ENCODE results near the gene CDH13.

DNA sequence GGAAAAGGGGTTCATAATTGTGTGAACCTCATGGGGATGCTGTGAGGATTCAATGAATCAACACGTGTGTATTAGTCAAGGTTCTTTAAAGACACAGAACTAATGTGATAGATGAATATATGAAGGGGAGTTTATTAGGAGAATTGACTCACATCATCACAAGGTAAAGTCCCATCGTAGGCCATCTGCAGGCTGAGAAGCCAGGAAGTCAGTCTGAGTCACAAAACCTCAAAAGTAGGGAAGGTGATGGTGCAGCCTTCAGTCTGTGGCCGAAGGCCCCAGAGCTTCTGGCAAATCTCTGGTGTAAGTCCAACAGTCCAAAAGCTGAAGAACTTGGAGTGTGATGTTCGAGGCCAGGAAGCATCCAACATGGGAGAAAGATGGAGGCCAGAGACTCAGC lies 413.4 kb downstream of the CDH13 start:
- TF ChIP-seq, protein P1, sequence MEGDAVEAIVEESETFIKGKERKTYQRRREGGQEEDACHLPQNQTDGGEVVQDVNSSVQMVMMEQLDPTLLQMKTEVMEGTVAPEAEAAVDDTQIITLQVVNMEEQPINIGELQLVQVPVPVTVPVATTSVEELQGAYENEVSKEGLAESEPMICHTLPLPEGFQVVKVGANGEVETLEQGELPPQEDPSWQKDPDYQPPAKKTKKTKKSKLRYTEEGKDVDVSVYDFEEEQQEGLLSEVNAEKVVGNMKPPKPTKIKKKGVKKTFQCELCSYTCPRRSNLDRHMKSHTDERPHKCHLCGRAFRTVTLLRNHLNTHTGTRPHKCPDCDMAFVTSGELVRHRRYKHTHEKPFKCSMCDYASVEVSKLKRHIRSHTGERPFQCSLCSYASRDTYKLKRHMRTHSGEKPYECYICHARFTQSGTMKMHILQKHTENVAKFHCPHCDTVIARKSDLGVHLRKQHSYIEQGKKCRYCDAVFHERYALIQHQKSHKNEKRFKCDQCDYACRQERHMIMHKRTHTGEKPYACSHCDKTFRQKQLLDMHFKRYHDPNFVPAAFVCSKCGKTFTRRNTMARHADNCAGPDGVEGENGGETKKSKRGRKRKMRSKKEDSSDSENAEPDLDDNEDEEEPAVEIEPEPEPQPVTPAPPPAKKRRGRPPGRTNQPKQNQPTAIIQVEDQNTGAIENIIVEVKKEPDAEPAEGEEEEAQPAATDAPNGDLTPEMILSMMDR (IDR thresholded peaks at IDR 0.05; ENCODE audit: low read depth, low read length), result no peak
- no peak for TF ChIP-seq EZH2phosphoT487 (IDR thresholded peaks at IDR 0.05; ENCODE audit: low read depth)

Measured in OCI-LY3 (cell line).